Measurements from ENCODE around the gene CACYBP. TPM values are rescaled to one million over a fixed set of nuclear protein-coding genes. Genes with fewer than 3 reads are reported as not detected.

Gene CACYBP
- total RNA-seq, 1 experiment from 2014 or later, result 137 TPM

GRCh38 chr1:174982971-174983689, 16.6 kb upstream of the CACYBP start:
- H3K9me3 ChIP-seq (ENCODE audit: control insufficient read depth, insufficient read depth, low read depth, low read length), result no peaks in the 10 kb centered on the region
- H3K27me3 ChIP-seq (ENCODE audit: control insufficient read depth, insufficient read depth, low read length), result no peaks in the 10 kb centered on the region
- ChIA-PET CTCF (no interaction called here), POLR2A (no interaction called here)
- intact Hi-C loops (cut with micrococcal nuclease; ENCODE audit: unreplicated experiment) (loop anchor here (1.0 kb wide), 1 partner anchor 213 kb away; no protein-coding TSS in a partner anchor), in situ Hi-C loops (cut with HindIII; ENCODE audit: low pct_unique_long_range_greater_than_20kb, low sequenced_read_pairs) (no loop called here)
- H3K4me3 ChIP-seq (ENCODE audit: low read depth in 2 of 2, low read length in 2 of 2), result no peak overlapping the region
- no peak overlapping the region for H3K27ac ChIP-seq (ENCODE audit: low read length)
- no peak for ATAC-seq
- H3K4me1 ChIP-seq (ENCODE audit: control insufficient read depth, insufficient read depth, low read length), result no peaks in the 10 kb centered on the region
- BruUV-seq (replicated peaks), result no TSS peak
- no peak for DNase-seq (ENCODE audit: low read depth, low spot score)
- TF ChIP-seq REST (IDR thresholded peaks at IDR 0.05; ENCODE audit: insufficient read depth in 1 of 2, low read depth in 2 of 2, low read length in 1 of 2), result no peak
- no peak for TF ChIP-seq SIN3A (IDR thresholded peaks at IDR 0.05; ENCODE audit: borderline replicate concordance, insufficient read depth, low read depth, low read length)
- TF ChIP-seq CTCF (IDR thresholded peaks at IDR 0.05), result peak; percentile 76
- TF ChIP-seq POLR2AphosphoS5 (IDR thresholded peaks at IDR 0.05; ENCODE audit: low read depth, low read length), result no peak
- no peak for TF ChIP-seq TCF7L2 (IDR thresholded peaks at IDR 0.05; ENCODE audit: low read depth, low read length)
- H3K36me3 ChIP-seq (ENCODE audit: control insufficient read depth, insufficient read depth, low read length), result no peaks in the 10 kb centered on the region

- H3K4me1 ChIP-seq (ENCODE audit: control insufficient read depth, insufficient read depth, low read length), result peaks cover 4% of the 10 kb centered on the region
- ATAC-seq (no peak), DNase-seq (ENCODE audit: low read depth, low spot score) (no peak)
- no TSS peak for BruUV-seq (replicated peaks)
- no peaks in the 10 kb centered on the region for H3K36me3 ChIP-seq (ENCODE audit: control insufficient read depth, insufficient read depth, low read length)
- H3K27ac ChIP-seq (ENCODE audit: low read length), result no peak overlapping the region
- TF ChIP-seq REST (IDR thresholded peaks at IDR 0.05; ENCODE audit: insufficient read depth in 1 of 2, low read depth in 2 of 2, low read length in 1 of 2) (no peak), CTCF (IDR thresholded peaks at IDR 0.05) (no peak), POLR2AphosphoS5 (IDR thresholded peaks at IDR 0.05; ENCODE audit: low read depth, low read length) (no peak), TCF7L2 (IDR thresholded peaks at IDR 0.05; ENCODE audit: low read depth, low read length) (no peak), SIN3A (IDR thresholded peaks at IDR 0.05; ENCODE audit: borderline replicate concordance, insufficient read depth, low read depth, low read length) (no peak)
- H3K9me3 ChIP-seq (ENCODE audit: control insufficient read depth, insufficient read depth, low read depth, low read length), result no peaks in the 10 kb centered on the region
- intact Hi-C loops (cut with micrococcal nuclease; ENCODE audit: unreplicated experiment) (no loop called here), in situ Hi-C loops (cut with HindIII; ENCODE audit: low pct_unique_long_range_greater_than_20kb, low sequenced_read_pairs) (no loop called here)
- ChIA-PET CTCF (no interaction called here), POLR2A (interaction anchor here (0.6 kb wide), 1 partner anchor 10 kb away, joined by 3 read pairs; no protein-coding TSS in a partner anchor)
- no peak overlapping the region for H3K4me3 ChIP-seq (ENCODE audit: low read depth in 2 of 2, low read length in 2 of 2)
- no peaks in the 10 kb centered on the region for H3K27me3 ChIP-seq (ENCODE audit: control insufficient read depth, insufficient read depth, low read length)
Measured at GRCh38 chr1:174984952-174985351, 14.8 kb upstream of the CACYBP start.

All from Panc1 (cell line).